GM12878 (cell line): ENCODE results near the gene SPTY2D1.

Experiments used
- CHD4 ChIP-seq: fragments of 200-600 bp; sonication (generic); IDR thresholded peaks from 2 replicates; pipeline ENCODE4 v1.6.1; 2016; ENCODE audit warnings: mild to moderate bottlenecking
- CTCF ChIP-seq, 3 experiments: IDR thresholded peaks in 2 of 3; conservative IDR thresholded peaks in 1 of 3; 2 replicates each; pipeline ENCODE4 v1.5.1; 2011; ENCODE audit warnings: low read depth in 3 of 3, low read length in 3 of 3, mild to moderate bottlenecking in 3 of 3, control low read depth in 2 of 3, moderate library complexity in 2 of 3, inconsistent platforms in 1 of 3, mixed read lengths in 1 of 3; ENCODE audit not compliant: control insufficient read depth in 2 of 3, insufficient read depth in 1 of 3; ENCODE audit errors: extremely low read depth in 1 of 3
- EGR1 ChIP-seq, 2 experiments: IDR thresholded peaks; 1 replicate in 1 of 2; 2 replicates in 1 of 2; pipeline ENCODE4 v1.6.1; 2011 to 2012; ENCODE audit warnings: low read depth in 2 of 2, low read length in 2 of 2, borderline replicate concordance in 1 of 2, mild to moderate bottlenecking in 1 of 2, moderate library complexity in 1 of 2
- EP300 ChIP-seq, 2 experiments: fragments of 150-350 bp in 1 of 2; IDR thresholded peaks; 2 replicates each; pipeline ENCODE4 v1.6.1; 2011 to 2012; ENCODE audit warnings: low read depth in 2 of 2, low read length in 2 of 2, borderline replicate concordance in 1 of 2, improper control_type of control experiment in 1 of 2, inconsistent platforms in 1 of 2; ENCODE audit not compliant: control insufficient read depth in 1 of 2
- JUND ChIP-seq: IDR thresholded peaks from 2 replicates; pipeline ENCODE4 v1.6.1; 2012; ENCODE audit warnings: low read depth, mild to moderate bottlenecking, low read length, improper control_type of control experiment, moderate library complexity
- MXI1 ChIP-seq: fragments of 150-350 bp; IDR thresholded peaks from 2 replicates; pipeline ENCODE4 v1.6.1; 2011; ENCODE audit warnings: low read depth, mild to moderate bottlenecking, inconsistent platforms, low read length, improper control_type of control experiment
- MYC ChIP-seq: IDR thresholded peaks from 2 replicates; pipeline ENCODE4 v1.6.1; 2011; ENCODE audit warnings: mild to moderate bottlenecking, low read length, moderate library complexity, inconsistent platforms; ENCODE audit not compliant: insufficient read depth, insufficient replicate concordance, insufficient read length, severe bottlenecking
- NR2C1 ChIP-seq: fragments of 450-650 bp; IDR thresholded peaks from 2 replicates; pipeline ENCODE4 v1.6.1; 2017; ENCODE audit warnings: antibody characterized with exemption, mild to moderate bottlenecking, moderate library complexity
- POLR2A ChIP-seq: IDR thresholded peaks from 2 replicates; pipeline ENCODE4 v1.6.1; 2011; ENCODE audit warnings: low read depth, mild to moderate bottlenecking, low read length
- RAD21 ChIP-seq: IDR thresholded peaks from 2 replicates; pipeline ENCODE4 v1.6.1; 2011; ENCODE audit warnings: mild to moderate bottlenecking, low read depth, low read length, moderate library complexity; ENCODE audit not compliant: insufficient read depth
- SUPT20H ChIP-seq: IDR thresholded peaks from 2 replicates; pipeline ENCODE4 v1.6.1; 2011; ENCODE audit warnings: low read depth, mild to moderate bottlenecking, low read length, moderate library complexity, borderline replicate concordance; ENCODE audit not compliant: control insufficient read depth
- TCF12 ChIP-seq: IDR thresholded peaks from 2 replicates; pipeline ENCODE4 v1.6.1; 2011; ENCODE audit warnings: low read depth, mild to moderate bottlenecking, low read length
- TF ChIP-seq, protein P1 (sequence below): fragments of 450-650 bp; conservative IDR thresholded peaks from 2 replicates; pipeline ENCODE4 v1.6.1; 2017; ENCODE audit warnings: mild to moderate bottlenecking, moderate library complexity

DNA sequence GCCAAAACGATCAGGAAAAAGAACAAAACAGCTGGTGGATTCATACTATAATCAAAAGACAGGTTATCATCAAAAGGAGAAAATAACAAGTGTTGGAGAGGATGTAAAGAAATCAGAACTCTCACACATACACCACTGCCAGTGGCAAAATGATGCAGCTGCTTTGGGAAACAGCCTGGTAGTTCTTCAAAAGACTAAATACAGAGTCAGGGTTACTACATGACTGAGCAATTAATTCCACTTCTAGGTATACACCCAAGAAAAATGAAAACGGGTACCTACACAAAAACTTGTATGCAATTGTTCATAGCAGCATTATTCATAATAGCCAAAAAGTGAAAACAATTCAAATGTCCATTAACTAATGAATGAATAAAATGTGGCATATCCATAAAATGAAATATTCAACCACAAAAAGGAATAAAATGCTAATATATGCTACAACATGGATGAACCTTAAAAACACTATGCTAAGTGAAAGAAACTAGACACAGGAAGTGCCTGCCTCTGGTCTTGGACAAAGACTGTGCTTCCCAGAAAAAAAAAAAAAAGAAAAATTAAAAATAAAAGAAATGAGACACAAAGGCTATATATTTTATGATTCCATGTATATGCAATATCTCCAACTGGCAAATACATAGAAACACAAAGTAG is 53.9 kb downstream of the SPTY2D1 start:
- TF ChIP-seq POLR2A = no peak
- TF ChIP-seq MXI1 = no peak
- TF ChIP-seq EGR1 (IDR thresholded peaks at IDR 0.05; ENCODE audit: borderline replicate concordance in 1 of 2, low read depth in 2 of 2, low read length in 2 of 2) = no peak
- no peak for TF ChIP-seq CHD4
- TF ChIP-seq EP300 (IDR thresholded peaks at IDR 0.05; ENCODE audit: borderline replicate concordance in 1 of 2, control insufficient read depth in 1 of 2, low read depth in 2 of 2, low read length in 2 of 2) = no peak
- TF ChIP-seq SUPT20H = no peak
- TF ChIP-seq CTCF (IDR thresholded peaks at IDR 0.05 in 2 of 3, conservative IDR thresholded peaks at IDR 0.05 in 1 of 3; ENCODE audit: control insufficient read depth in 2 of 3, extremely low read depth in 1 of 3, insufficient read depth in 1 of 3, low read depth in 3 of 3, low read length in 3 of 3) = no peak
- TF ChIP-seq MYC = no peak
- TF ChIP-seq NR2C1 = no peak
- TF ChIP-seq JUND = no peak
- no peak for TF ChIP-seq RAD21
- no peak for TF ChIP-seq TCF12
- TF ChIP-seq, protein P1, sequence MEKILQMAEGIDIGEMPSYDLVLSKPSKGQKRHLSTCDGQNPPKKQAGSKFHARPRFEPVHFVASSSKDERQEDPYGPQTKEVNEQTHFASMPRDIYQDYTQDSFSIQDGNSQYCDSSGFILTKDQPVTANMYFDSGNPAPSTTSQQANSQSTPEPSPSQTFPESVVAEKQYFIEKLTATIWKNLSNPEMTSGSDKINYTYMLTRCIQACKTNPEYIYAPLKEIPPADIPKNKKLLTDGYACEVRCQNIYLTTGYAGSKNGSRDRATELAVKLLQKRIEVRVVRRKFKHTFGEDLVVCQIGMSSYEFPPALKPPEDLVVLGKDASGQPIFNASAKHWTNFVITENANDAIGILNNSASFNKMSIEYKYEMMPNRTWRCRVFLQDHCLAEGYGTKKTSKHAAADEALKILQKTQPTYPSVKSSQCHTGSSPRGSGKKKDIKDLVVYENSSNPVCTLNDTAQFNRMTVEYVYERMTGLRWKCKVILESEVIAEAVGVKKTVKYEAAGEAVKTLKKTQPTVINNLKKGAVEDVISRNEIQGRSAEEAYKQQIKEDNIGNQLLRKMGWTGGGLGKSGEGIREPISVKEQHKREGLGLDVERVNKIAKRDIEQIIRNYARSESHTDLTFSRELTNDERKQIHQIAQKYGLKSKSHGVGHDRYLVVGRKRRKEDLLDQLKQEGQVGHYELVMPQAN = no peak
